ENCODE results near the gene RCHY1. TPM values are rescaled to one million over a fixed set of nuclear protein-coding genes. Genes with fewer than 3 reads are reported as not detected.
"Not testable (repeated sequence)": the region's sequence is repeated elsewhere in the genome, so short reads cannot be mapped to it uniquely, and the experiment has no call there.

RCHY1 gene
- total RNA-seq, 6 donors from 2014 or later = 4.1 to 39.5 (median 26.1) TPM

GRCh38 chr4:75542824-75543223, 28.6 kb upstream of the RCHY1 start:
- DNase-seq = no peak
- H3K4me1 ChIP-seq = no peaks in the 10 kb centered on the region
- no peaks in the 10 kb centered on the region for H3K9me3 ChIP-seq
- peaks cover 0 to 8% (median 1%) of the 10 kb centered on the region in 4 donors for H3K36me3 ChIP-seq
- H3K27ac ChIP-seq = no peak overlapping the region
- no peak for TF ChIP-seq POLR2A (IDR thresholded peaks at IDR 0.05)
- TF ChIP-seq, protein P1, sequence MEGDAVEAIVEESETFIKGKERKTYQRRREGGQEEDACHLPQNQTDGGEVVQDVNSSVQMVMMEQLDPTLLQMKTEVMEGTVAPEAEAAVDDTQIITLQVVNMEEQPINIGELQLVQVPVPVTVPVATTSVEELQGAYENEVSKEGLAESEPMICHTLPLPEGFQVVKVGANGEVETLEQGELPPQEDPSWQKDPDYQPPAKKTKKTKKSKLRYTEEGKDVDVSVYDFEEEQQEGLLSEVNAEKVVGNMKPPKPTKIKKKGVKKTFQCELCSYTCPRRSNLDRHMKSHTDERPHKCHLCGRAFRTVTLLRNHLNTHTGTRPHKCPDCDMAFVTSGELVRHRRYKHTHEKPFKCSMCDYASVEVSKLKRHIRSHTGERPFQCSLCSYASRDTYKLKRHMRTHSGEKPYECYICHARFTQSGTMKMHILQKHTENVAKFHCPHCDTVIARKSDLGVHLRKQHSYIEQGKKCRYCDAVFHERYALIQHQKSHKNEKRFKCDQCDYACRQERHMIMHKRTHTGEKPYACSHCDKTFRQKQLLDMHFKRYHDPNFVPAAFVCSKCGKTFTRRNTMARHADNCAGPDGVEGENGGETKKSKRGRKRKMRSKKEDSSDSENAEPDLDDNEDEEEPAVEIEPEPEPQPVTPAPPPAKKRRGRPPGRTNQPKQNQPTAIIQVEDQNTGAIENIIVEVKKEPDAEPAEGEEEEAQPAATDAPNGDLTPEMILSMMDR (IDR thresholded peaks at IDR 0.05) = no peak
- no peak for TF ChIP-seq POLR2AphosphoS5 (IDR thresholded peaks at IDR 0.05)
- TF ChIP-seq EP300 (IDR thresholded peaks at IDR 0.05) = no peak
- no peaks in the 10 kb centered on the region for H3K27me3 ChIP-seq
- no peak for ATAC-seq (ENCODE audit: low FRiP score in 2 of 2)
- no peak overlapping the region for H3K4me3 ChIP-seq

GRCh38 chr4:75537308-75537707, 23.1 kb upstream of the RCHY1 start:
- DNase-seq; H3K9me3 ChIP-seq; H3K27ac ChIP-seq; H3K27me3 ChIP-seq; H3K4me3 ChIP-seq; H3K4me1 ChIP-seq; ATAC-seq (ENCODE audit: low FRiP score in 2 of 2): not testable (repeated sequence)
- peaks cover 0 to 12% (median 5%) of the 10 kb centered on the region in 4 donors for H3K36me3 ChIP-seq
- 94 to 95% methylated on average over 6 of the region's 6 CpGs for WGBS, 2 donors

- not testable (repeated sequence) for DNase-seq
Measured at GRCh38 chr4:75533926-75534325, 19.7 kb upstream of the RCHY1 start.

DNA sequence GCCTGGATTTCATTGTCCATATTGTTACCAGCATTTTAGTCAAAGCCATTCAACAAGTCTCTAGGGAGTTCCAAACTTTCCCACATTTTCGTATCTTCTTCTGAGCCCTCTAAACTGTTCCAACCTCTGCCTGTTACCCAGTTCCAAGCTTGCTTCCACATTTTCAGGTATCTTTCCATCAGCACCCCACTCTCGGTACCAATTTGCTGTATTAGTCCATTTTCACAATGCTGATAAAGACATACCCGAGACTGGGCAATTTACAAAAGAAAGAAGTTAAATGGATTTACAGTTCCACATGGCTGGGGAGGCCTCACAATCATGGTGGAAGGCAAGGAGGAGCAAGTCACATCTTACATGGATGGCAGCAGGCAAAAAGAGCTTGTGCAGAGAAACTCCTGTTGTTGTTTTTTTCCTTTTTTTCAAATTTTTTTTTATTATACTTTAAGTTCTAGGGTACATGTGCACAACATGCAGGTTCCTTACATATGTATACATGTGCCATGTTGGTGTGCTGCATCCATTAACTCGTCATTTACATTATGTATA, 19.2 kb upstream of the RCHY1 start:
- 94% methylated on average over 4 of the region's 4 CpGs for WGBS, 2 donors
- peaks cover 0 to 49% (median 25%) of the 10 kb centered on the region in 4 donors for H3K36me3 ChIP-seq

More at GRCh38 chr4:75533926-75534325, 19.7 kb upstream of the RCHY1 start:
- H3K36me3 ChIP-seq = peaks cover 0 to 44% (median 25%) of the 10 kb centered on the region in 4 donors
- H3K4me1 ChIP-seq; H3K27me3 ChIP-seq; H3K27ac ChIP-seq; H3K9me3 ChIP-seq; ATAC-seq (ENCODE audit: low FRiP score in 2 of 2); H3K4me3 ChIP-seq: not testable (repeated sequence)

GRCh38 chr4:75531536-75532143, 17.4 kb upstream of the RCHY1 start:
- not testable (repeated sequence) for DNase-seq; H3K27me3 ChIP-seq; H3K9me3 ChIP-seq; H3K4me1 ChIP-seq; ATAC-seq (ENCODE audit: low FRiP score in 2 of 2); H3K4me3 ChIP-seq; H3K27ac ChIP-seq
- 98 to 99% methylated on average over 7 of the region's 7 CpGs for WGBS, 2 donors
- H3K36me3 ChIP-seq = peaks cover 9 to 66% (median 35%) of the 10 kb centered on the region in 4 donors

More for the DNA sequence above, 19.2 kb upstream of the RCHY1 start:
- H3K4me1 ChIP-seq; DNase-seq; H3K4me3 ChIP-seq; H3K27me3 ChIP-seq; H3K9me3 ChIP-seq; ATAC-seq (ENCODE audit: low FRiP score in 2 of 2); H3K27ac ChIP-seq: not testable (repeated sequence)

DNA sequence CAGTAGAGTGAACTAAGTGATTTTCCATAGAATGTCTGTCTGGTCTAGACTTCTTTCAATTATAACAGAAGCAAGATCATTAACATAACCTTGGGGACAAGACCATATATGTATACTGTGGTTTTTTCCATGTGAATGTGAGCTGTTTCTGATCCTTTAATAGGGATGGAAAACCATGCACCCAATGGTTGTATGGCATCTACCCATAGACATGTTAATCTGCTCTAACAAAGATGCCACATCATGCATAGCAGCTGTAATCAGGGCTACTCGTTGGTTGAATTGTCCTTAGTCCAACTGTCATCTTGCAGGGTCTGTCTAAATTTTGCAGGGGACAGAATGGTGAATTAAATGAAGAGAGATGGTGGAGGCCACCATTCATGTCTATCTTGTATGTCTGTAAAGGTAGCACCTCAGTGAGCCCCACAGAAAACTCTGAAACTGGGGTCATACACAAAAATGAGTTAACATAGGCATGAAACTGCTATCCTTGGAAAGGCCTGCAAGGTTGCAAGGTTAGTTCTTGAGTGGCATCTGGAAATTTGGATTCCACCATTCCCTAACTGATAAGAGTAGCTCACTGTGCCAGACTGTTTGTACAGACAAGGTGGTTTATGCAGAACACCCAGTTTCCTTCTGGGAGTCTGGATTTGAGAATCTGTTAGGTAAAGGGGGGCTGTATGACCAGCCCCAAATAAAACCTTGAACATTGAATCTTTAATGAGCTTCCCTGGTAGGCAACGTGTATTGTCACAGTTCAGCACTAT, 16.5 kb upstream of the RCHY1 start:
- Histone ChIP-seq H3K4me1 (no peaks in the 10 kb centered on the region), H3K27ac (no peak overlapping the region), H3K36me3 (peaks cover 9 to 75% (median 36%) of the 10 kb centered on the region in 4 donors), H3K9me3 (peaks cover 0 to 10% (median 2%) of the 10 kb centered on the region in 4 donors), H3K4me3 (no peak overlapping the region), H3K27me3 (no peaks in the 10 kb centered on the region)
- DNase-seq (no peak), ATAC-seq (ENCODE audit: low FRiP score in 2 of 2) (no peak)
- WGBS, 2 donors = 98 to 100% methylated on average over 2 of the region's 2 CpGs
- TF ChIP-seq EP300 (IDR thresholded peaks at IDR 0.05) = no peak
- TF ChIP-seq, protein P1 (IDR thresholded peaks at IDR 0.05) = no peak
- TF ChIP-seq POLR2A (IDR thresholded peaks at IDR 0.05) = no peak
- TF ChIP-seq POLR2AphosphoS5 (IDR thresholded peaks at IDR 0.05) = no peak
